Skeletal muscle satellite cell (primary cell): ENCODE data around the gene KRTAP9-3.
"Not testable (repeated sequence)": the region's sequence is repeated elsewhere in the genome, so short reads cannot be mapped to it uniquely, and the experiment has no call there.

Experiments
- H3K27me3 ChIP-seq: 2 replicates; pipeline ENCODE4 v1.7.0; 2013; ENCODE audit warnings: low read length; ENCODE audit not compliant: control insufficient read depth, insufficient read depth
- H3K36me3 ChIP-seq: 2 replicates; pipeline ENCODE4 v1.7.0; 2013; ENCODE audit warnings: mild to moderate bottlenecking, control low read depth, low read length; ENCODE audit not compliant: insufficient read depth
- H3K4me1 ChIP-seq: 2 replicates; pipeline ENCODE4 v1.7.0; 2013; ENCODE audit warnings: low read length; ENCODE audit not compliant: control insufficient read depth, insufficient read depth
- H3K4me2 ChIP-seq: 2 replicates; pipeline ENCODE4 v1.7.0; 2013; ENCODE audit warnings: mild to moderate bottlenecking, low read length
- H3K4me3 ChIP-seq: 2 replicates; pipeline ENCODE4 v1.7.0; 2013; ENCODE audit warnings: low read length
- H3K9ac ChIP-seq: 2 replicates; pipeline ENCODE4 v1.7.0; 2013; ENCODE audit warnings: mild to moderate bottlenecking, low read depth, low read length, moderate library complexity
- H3K9me3 ChIP-seq: replicated peaks from 2 replicates; pipeline ENCODE4 v1.7.0; 2013; ENCODE audit warnings: mild to moderate bottlenecking, control low read depth, low read length

KRTAP9-3 gene

GRCh38 chr17:41223821-41224220 lies 8.4 kb upstream of the KRTAP9-3 start:
- no peak overlapping the region for H3K9ac ChIP-seq
- no peaks in the 10 kb centered on the region for H3K36me3 ChIP-seq
- H3K4me3 ChIP-seq, result no peak overlapping the region
- no peaks in the 10 kb centered on the region for H3K9me3 ChIP-seq
- no peak overlapping the region for H3K4me2 ChIP-seq
- H3K4me1 ChIP-seq, result no peaks in the 10 kb centered on the region
- peaks cover 3% of the 10 kb centered on the region for H3K27me3 ChIP-seq

GRCh38 chr17:41226051-41226450 lies 6.2 kb upstream of the KRTAP9-3 start:
- Histone ChIP-seq H3K4me1 (no peaks in the 10 kb centered on the region), H3K9ac (no peak overlapping the region), H3K36me3 (no peaks in the 10 kb centered on the region), H3K4me3 (no peak overlapping the region), H3K4me2 (no peak overlapping the region), H3K27me3 (peaks cover 3% of the 10 kb centered on the region), H3K9me3 (no peaks in the 10 kb centered on the region)

- H3K27me3 ChIP-seq, H3K9ac ChIP-seq, H3K9me3 ChIP-seq, H3K4me1 ChIP-seq, H3K4me2 ChIP-seq, H3K36me3 ChIP-seq, H3K4me3 ChIP-seq: not testable (repeated sequence)
Observed at GRCh38 chr17:41226598-41227095, 5.6 kb upstream of the KRTAP9-3 start, which contains the start of gene KRTAP9-2. TSS of gene KRTAP9-2 (plus strand) at chr17:41226648. CDS start at chr17:41226655, 7 bp downstream.

GRCh38 chr17:41230094-41230493 lies 2.2 kb upstream of the KRTAP9-3 start:
- H3K36me3 ChIP-seq, result no peaks in the 10 kb centered on the region
- no peak overlapping the region for H3K4me3 ChIP-seq
- H3K4me2 ChIP-seq, result no peak overlapping the region
- no peaks in the 10 kb centered on the region for H3K4me1 ChIP-seq
- peaks cover 18% of the 10 kb centered on the region for H3K27me3 ChIP-seq
- H3K9me3 ChIP-seq, result no peaks in the 10 kb centered on the region
- no peak overlapping the region for H3K9ac ChIP-seq

- no peaks in the 10 kb centered on the region for H3K9me3 ChIP-seq
Observed at GRCh38 chr17:41231731-41232130, 518 bp upstream of the KRTAP9-3 start.

GRCh38 chr17:41237116-41237515 lies 4.9 kb downstream of the KRTAP9-3 start:
- H3K9me3 ChIP-seq, H3K4me2 ChIP-seq, H3K4me3 ChIP-seq, H3K4me1 ChIP-seq, H3K36me3 ChIP-seq, H3K9ac ChIP-seq: not testable (repeated sequence)
- H3K27me3 ChIP-seq, result peaks cover 15% of the 10 kb centered on the region

More at GRCh38 chr17:41231731-41232130, 518 bp upstream of the KRTAP9-3 start:
- Histone ChIP-seq H3K4me3 (no peak overlapping the region), H3K4me2 (no peak overlapping the region), H3K36me3 (no peaks in the 10 kb centered on the region), H3K27me3 (peaks cover 18% of the 10 kb centered on the region), H3K4me1 (no peaks in the 10 kb centered on the region), H3K9ac (no peak overlapping the region)

GRCh38 chr17:41237949-41238437 lies 5.7 kb downstream of the KRTAP9-3 start, which contains the start of gene KRTAP9-8:
TSS of gene KRTAP9-8 (plus strand) at chr17:41237999. CDS start at chr17:41238052, 53 bp downstream.
- peaks cover 12% of the 10 kb centered on the region for H3K27me3 ChIP-seq
- H3K4me1 ChIP-seq, H3K36me3 ChIP-seq, H3K4me2 ChIP-seq, H3K9me3 ChIP-seq, H3K9ac ChIP-seq, H3K4me3 ChIP-seq: not testable (repeated sequence)

GRCh38 chr17:41246995-41247787 lies 14.9 kb downstream of the KRTAP9-3 start:
- H3K36me3 ChIP-seq, H3K4me3 ChIP-seq, H3K9ac ChIP-seq, H3K4me1 ChIP-seq, H3K9me3 ChIP-seq, H3K4me2 ChIP-seq: not testable (repeated sequence)
- peaks cover 11% of the 10 kb centered on the region for H3K27me3 ChIP-seq

GRCh38 chr17:41249637-41250240 lies 17.5 kb downstream of the KRTAP9-3 start, which contains the start of gene KRTAP9-4:
TSS of gene KRTAP9-4 (plus strand) at chr17:41249687. CDS start at chr17:41249721, 34 bp downstream.
- H3K36me3 ChIP-seq, H3K4me3 ChIP-seq, H3K4me1 ChIP-seq, H3K9me3 ChIP-seq, H3K9ac ChIP-seq, H3K4me2 ChIP-seq: not testable (repeated sequence)
- peaks cover 17% of the 10 kb centered on the region for H3K27me3 ChIP-seq

- no peaks in the 10 kb centered on the region for H3K9me3 ChIP-seq
- no peak overlapping the region for H3K9ac ChIP-seq
- H3K27me3 ChIP-seq, result peaks cover 17% of the 10 kb centered on the region
- H3K4me2 ChIP-seq, result no peak overlapping the region
- H3K4me3 ChIP-seq, result no peak overlapping the region
- H3K36me3 ChIP-seq, result no peaks in the 10 kb centered on the region
- H3K4me1 ChIP-seq, result peaks cover 5% of the 10 kb centered on the region
Observed at GRCh38 chr17:41251261-41251660, 19.0 kb downstream of the KRTAP9-3 start.

- no peaks in the 10 kb centered on the region for H3K36me3 ChIP-seq
- no peak overlapping the region for H3K9ac ChIP-seq
- H3K4me2 ChIP-seq, result no peak overlapping the region
- H3K4me1 ChIP-seq, result peaks cover 11% of the 10 kb centered on the region
- H3K27me3 ChIP-seq, result peaks cover 22% of the 10 kb centered on the region
- H3K9me3 ChIP-seq, result no peaks in the 10 kb centered on the region
- no peak overlapping the region for H3K4me3 ChIP-seq
Observed at GRCh38 chr17:41254861-41255260, 22.6 kb downstream of the KRTAP9-3 start.
